Suprapubic skin (tissue), 4 donors: Measurements from ENCODE around the gene STK32B. TPM values are rescaled to one million over a fixed set of nuclear protein-coding genes. Genes with fewer than 3 reads are reported as not detected.
A peak's percentile ranks its signal among the peaks of the same experiment; 100 is the strongest.
"Not testable (repeated sequence)": the region's sequence is repeated elsewhere in the genome, so short reads cannot be mapped to it uniquely, and the experiment has no call there.

Experiments used
- DNase-seq, 2 donors: peaks; one replicate each; pipeline ENCODE4 v3.0.0-alpha.2; 2019; ENCODE audit warnings: low spot score in 2 of 2
- H3K27ac ChIP-seq: fragments of 200-600 bp; sonication (generic); one replicate; pipeline ENCODE4 v1.5.1; 2019
- H3K27me3 ChIP-seq: fragments of 200-600 bp; sonication (generic); one replicate; pipeline ENCODE4 v1.5.1; 2019
- H3K36me3 ChIP-seq: fragments of 200-600 bp; sonication (generic); one replicate; pipeline ENCODE4 v1.5.1; 2019
- H3K4me1 ChIP-seq: fragments of 200-600 bp; sonication (generic); one replicate; pipeline ENCODE4 v1.5.1; 2019
- H3K4me3 ChIP-seq: fragments of 200-600 bp; sonication (generic); one replicate; pipeline ENCODE4 v1.5.1; 2019; ENCODE audit warnings: mild to moderate bottlenecking
- H3K9me3 ChIP-seq: fragments of 200-600 bp; sonication (generic); one replicate; pipeline ENCODE4 v1.5.1; 2019
- EP300 ChIP-seq: sonication (generic); formaldehyde crosslinking; IDR thresholded peaks from one replicate; pipeline ENCODE4 v1.6.1; 2017; ENCODE audit warnings: antibody characterized with exemption
- POLR2A ChIP-seq, 2 donors: fragments of 450-650 bp; IDR thresholded peaks; one replicate each; pipeline ENCODE4 v1.6.1; 2017; ENCODE audit warnings: antibody characterized with exemption in 2 of 2, mild to moderate bottlenecking in 2 of 2, moderate library complexity in 2 of 2
- POLR2AphosphoS5 ChIP-seq, 3 donors: sonication (generic); formaldehyde crosslinking; IDR thresholded peaks; one replicate each; pipeline ENCODE4 v1.6.1; 2017; ENCODE audit warnings: antibody characterized with exemption in 3 of 3
- WGBS: methylation state at CpG from one replicate; pipeline ENCODE4 v1.1.5; 2018; 5-methylcytosine and 5-hydroxymethylcytosine counted together
- total RNA-seq, 4 donors: library from RNA; depleted of rRNA; stranded (reverse); fragments of >200 nt; gene quantifications; one replicate each; pipeline ENCODE4 v1.1.0, GENCODE V29; 2016
- TF ChIP-seq, protein P1 (sequence below), 2 donors: fragments of 200-600 bp in 1 of 2; fragments of 450-650 bp in 1 of 2; sonication (generic) in 1 of 2; IDR thresholded peaks; one replicate each; pipeline ENCODE4 v1.5.1; 2016 to 2019; ENCODE audit warnings: antibody characterized with exemption in 2 of 2, mild to moderate bottlenecking in 1 of 2, moderate library complexity in 1 of 2

The STK32B gene
- total RNA-seq, 4 donors from 2014 or later = 0.76 to 2.2 (median 1.2) TPM

DNA sequence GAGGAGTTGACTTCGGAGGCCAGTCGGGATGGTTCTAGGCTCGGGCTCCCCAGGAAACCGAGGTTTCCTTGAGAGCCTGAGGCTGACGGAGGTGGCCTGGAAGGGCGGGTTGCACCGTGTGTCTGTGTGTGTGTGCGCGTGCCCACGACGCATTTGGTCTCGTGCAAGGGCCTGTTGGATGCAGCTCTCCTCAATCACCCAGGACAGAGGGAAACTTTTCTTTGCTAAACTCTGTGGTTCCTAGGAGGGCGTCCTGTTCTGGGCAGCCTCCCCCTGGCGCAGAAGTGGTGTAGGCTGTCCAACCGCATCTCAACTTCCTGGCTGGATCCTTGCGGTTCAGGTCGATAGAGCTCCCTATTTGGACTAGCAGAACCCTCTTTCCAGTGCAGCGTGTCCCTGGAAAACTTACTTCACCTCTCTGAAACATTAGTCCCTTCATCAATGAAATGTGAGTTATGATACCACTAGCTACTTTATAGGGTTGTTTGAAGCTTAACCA, 973 bp downstream of the STK32B start:
- Histone ChIP-seq H3K4me1 (peaks cover 24% of the 10 kb centered on the region), H3K36me3 (no peaks in the 10 kb centered on the region), H3K27ac (no peak overlapping the region), H3K4me3 (peak overlapping the region; percentile 59), H3K9me3 (no peaks in the 10 kb centered on the region), H3K27me3 (peaks cover 9% of the 10 kb centered on the region)
- no peak for DNase-seq
- TF ChIP-seq POLR2AphosphoS5 (IDR thresholded peaks at IDR 0.05) (no peak), POLR2A (IDR thresholded peaks at IDR 0.05) (no peak), EP300 (no peak)
- TF ChIP-seq, protein P1, sequence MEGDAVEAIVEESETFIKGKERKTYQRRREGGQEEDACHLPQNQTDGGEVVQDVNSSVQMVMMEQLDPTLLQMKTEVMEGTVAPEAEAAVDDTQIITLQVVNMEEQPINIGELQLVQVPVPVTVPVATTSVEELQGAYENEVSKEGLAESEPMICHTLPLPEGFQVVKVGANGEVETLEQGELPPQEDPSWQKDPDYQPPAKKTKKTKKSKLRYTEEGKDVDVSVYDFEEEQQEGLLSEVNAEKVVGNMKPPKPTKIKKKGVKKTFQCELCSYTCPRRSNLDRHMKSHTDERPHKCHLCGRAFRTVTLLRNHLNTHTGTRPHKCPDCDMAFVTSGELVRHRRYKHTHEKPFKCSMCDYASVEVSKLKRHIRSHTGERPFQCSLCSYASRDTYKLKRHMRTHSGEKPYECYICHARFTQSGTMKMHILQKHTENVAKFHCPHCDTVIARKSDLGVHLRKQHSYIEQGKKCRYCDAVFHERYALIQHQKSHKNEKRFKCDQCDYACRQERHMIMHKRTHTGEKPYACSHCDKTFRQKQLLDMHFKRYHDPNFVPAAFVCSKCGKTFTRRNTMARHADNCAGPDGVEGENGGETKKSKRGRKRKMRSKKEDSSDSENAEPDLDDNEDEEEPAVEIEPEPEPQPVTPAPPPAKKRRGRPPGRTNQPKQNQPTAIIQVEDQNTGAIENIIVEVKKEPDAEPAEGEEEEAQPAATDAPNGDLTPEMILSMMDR (IDR thresholded peaks at IDR 0.05) = no peak
- WGBS = 15% methylated on average over 10 of the region's 18 CpGs

- 72% methylated on average over 5 of the region's 6 CpGs for WGBS
- Histone ChIP-seq H3K4me1 (peaks cover 24% of the 10 kb centered on the region), H3K36me3 (no peaks in the 10 kb centered on the region), H3K9me3 (no peaks in the 10 kb centered on the region), H3K27me3 (peaks cover 9% of the 10 kb centered on the region), H3K4me3 (no peak overlapping the region), H3K27ac (no peak overlapping the region)
- DNase-seq = no peak
- TF ChIP-seq POLR2A (IDR thresholded peaks at IDR 0.05) = no peak
- TF ChIP-seq, protein P1 (IDR thresholded peaks at IDR 0.05) = no peak
- no peak for TF ChIP-seq EP300
- no peak for TF ChIP-seq POLR2AphosphoS5 (IDR thresholded peaks at IDR 0.05)
Measured at GRCh38 chr4:5052726-5053425, 1.6 kb downstream of the STK32B start.

DNA sequence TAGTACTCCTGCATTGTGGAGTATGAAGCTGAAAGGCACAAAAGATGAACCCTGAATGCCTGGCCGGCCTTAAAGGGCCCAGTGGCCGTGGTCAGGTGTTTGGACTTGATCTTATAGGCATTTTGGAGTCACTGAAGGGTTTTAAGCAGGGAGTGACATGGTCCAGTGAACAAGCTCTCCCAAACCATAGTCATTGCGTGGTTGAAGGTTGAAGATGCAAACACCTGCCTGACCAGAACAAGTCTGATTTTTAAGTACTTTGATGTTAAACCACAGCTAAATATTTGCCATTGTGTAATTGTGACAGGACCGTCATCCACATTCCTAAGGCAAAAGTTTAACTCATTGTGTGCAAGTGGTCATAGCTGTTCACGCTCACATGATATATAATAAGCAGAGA, 3.3 kb downstream of the STK32B start:
- H3K9me3 ChIP-seq = no peaks in the 10 kb centered on the region
- peaks cover 24% of the 10 kb centered on the region for H3K4me1 ChIP-seq
- 67% methylated on average over 5 of the region's 5 CpGs for WGBS
- no peak for TF ChIP-seq POLR2AphosphoS5 (IDR thresholded peaks at IDR 0.05)
- TF ChIP-seq EP300 = no peak
- no peak for TF ChIP-seq POLR2A (IDR thresholded peaks at IDR 0.05)
- TF ChIP-seq, protein P1 (IDR thresholded peaks at IDR 0.05) = no peak
- H3K4me3 ChIP-seq = no peak overlapping the region
- no peaks in the 10 kb centered on the region for H3K36me3 ChIP-seq
- no peak overlapping the region for H3K27ac ChIP-seq
- DNase-seq = no peak
- H3K27me3 ChIP-seq = peaks cover 9% of the 10 kb centered on the region

DNA sequence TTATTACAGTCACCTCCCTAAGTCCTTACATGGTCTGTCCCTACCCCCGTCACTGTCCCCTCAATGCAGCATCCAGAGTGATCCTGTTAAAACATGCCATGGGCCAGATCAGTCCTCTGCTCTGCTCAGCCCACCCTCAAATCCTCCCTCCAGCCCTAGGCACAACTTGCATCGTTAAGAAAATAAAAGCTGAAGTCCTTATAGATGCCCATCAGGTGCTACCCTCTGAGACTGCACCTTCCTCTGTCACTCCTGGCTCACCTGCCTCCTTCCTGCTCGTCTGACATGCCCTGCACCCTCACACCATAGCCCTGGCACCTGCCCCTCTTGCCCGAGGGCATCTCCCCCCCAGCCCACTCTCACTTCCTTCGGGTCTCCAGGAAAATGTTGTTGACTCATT, 4.1 kb downstream of the STK32B start:
- no peaks in the 10 kb centered on the region for H3K9me3 ChIP-seq
- WGBS = 73% methylated on average over 5 of the region's 5 CpGs
- TF ChIP-seq, protein P1 (IDR thresholded peaks at IDR 0.05) = no peak
- TF ChIP-seq POLR2A (IDR thresholded peaks at IDR 0.05) = no peak
- no peak for TF ChIP-seq POLR2AphosphoS5 (IDR thresholded peaks at IDR 0.05)
- TF ChIP-seq EP300 = no peak
- no peaks in the 10 kb centered on the region for H3K36me3 ChIP-seq
- peaks cover 9% of the 10 kb centered on the region for H3K27me3 ChIP-seq
- no peak overlapping the region for H3K4me3 ChIP-seq
- no peak overlapping the region for H3K27ac ChIP-seq
- H3K4me1 ChIP-seq = peaks cover 21% of the 10 kb centered on the region
- DNase-seq = no peak

GRCh38 chr4:5066101-5066500, 14.8 kb downstream of the STK32B start:
- 79% methylated on average over 3 of the region's 3 CpGs for WGBS
- H3K4me1 ChIP-seq = no peaks in the 10 kb centered on the region

DNA sequence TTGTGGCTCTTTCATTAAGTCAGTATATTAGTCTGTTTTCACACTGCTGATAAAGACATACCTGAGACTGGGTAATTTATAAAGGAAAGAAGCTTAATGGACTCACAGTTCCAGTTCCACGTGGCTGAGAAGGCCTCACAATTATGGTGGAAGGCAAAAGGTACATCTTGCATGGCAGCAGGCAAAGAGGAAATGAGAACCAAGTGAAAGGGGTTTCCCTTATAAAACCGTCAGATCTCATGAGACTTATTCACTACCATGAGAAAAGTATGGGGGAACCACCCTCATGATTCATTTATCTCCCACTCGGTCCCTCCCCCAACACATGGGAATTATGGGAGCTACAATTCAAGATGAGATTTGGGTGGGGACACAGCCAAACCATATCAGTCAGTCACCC, 15.7 kb downstream of the STK32B start:
- DNase-seq, H3K9me3 ChIP-seq, H3K4me1 ChIP-seq, H3K27me3 ChIP-seq, H3K27ac ChIP-seq, H3K4me3 ChIP-seq, H3K36me3 ChIP-seq: not testable (repeated sequence)
- 91% methylated on average over 3 of the region's 3 CpGs for WGBS

More at GRCh38 chr4:5066101-5066500, 14.8 kb downstream of the STK32B start:
- Histone ChIP-seq H3K4me3 (no peak overlapping the region), H3K9me3 (no peaks in the 10 kb centered on the region), H3K27ac (no peak overlapping the region), H3K27me3 (no peaks in the 10 kb centered on the region), H3K36me3 (no peaks in the 10 kb centered on the region)
- no peak for TF ChIP-seq EP300
- TF ChIP-seq, protein P1 (IDR thresholded peaks at IDR 0.05) = no peak
- no peak for TF ChIP-seq POLR2AphosphoS5 (IDR thresholded peaks at IDR 0.05)
- TF ChIP-seq POLR2A (IDR thresholded peaks at IDR 0.05) = no peak
- no peak for DNase-seq
